NCI-H128 (cell line): ENCODE measurements around the gene KRT31.
"Not testable (repeated sequence)": the region's sequence is repeated elsewhere in the genome, so short reads cannot be mapped to it uniquely, and the experiment has no call there.

Experiments
- DNase-seq: peaks from one replicate; lab custom pipeline; 2025; ENCODE audit not compliant: unreplicated experiment; lab: John Stamatoyannopoulos, UW

The KRT31 gene

DNA sequence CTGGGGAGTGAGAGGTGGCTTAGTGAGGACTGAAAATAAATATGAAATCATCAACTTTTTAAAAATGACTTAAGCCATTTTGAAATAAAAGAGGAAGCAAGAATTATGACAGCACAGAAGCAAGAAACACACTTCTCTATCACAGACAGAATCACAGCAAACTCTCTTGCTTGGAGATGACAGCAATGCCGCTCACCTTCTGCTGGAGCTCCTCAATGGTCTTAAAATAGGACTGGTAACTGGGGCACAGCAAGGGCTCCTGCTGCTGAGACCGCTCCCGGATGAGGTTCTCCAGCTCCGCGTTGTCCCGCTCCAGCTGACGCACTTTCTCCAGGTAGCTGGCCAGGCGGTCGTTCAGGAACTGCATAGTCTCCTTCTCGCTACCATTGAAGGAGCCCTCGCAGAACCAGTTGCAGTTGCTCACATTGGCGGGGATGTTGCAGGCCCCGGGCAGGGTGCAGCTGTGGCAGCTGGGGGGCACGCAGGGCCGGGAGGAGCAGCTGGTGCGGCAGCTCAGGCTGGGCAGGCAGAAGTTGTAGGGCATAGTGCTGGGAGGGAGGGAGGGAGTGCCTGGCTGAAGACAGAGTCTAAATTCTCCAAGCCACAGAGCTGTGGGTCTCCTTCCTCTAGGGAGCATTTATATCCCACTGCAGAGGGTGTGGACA is at the start of gene KRT31:
KRT31 (minus strand) TSS at position 613 of the 665 bp plus-strand sequence; CDS start at position 544, 69 bp downstream.
- no peak for DNase-seq

DNA sequence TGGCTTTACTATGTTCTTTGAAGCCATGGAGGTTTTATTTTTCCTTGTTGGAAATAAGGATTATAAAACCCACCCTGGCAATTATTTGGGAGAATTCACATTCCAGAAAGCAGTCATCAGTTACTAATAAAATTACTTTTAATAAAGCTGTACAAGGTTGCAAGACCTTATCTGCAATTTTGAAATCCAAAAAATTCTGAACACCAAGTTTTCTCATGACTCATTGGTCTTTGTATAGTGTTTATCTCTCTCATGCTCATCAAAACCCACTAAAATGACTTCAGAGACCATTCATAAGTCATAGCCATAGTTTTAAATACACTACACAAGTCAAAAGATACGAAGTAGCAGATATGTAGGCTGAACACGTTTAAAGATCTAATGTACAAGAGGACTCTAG is 49.4 kb upstream of the KRT31 start:
- DNase-seq: no peak

DNA sequence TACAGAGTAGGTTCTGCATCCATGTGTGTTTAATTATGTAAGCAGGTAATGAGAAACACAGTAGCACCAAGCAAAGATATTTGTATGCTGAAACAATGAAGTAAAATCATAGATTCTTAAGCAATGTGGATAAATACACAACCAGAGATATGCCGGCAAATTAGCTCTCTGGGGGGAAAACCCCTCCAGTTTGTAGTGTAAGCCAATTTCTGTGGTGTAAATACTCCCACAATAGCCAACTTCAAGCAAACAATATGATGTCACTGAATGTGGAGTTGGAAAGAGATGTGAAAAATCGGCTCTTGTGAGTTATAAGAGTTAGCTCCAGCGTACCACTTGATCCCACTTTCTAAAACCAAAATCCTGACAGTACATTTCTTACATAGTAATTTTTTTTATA is 47.2 kb upstream of the KRT31 start:
- DNase-seq: no peak

GRCh38 chr17:41444186-41444585 is 46.8 kb upstream of the KRT31 start:
- no peak for DNase-seq

DNA sequence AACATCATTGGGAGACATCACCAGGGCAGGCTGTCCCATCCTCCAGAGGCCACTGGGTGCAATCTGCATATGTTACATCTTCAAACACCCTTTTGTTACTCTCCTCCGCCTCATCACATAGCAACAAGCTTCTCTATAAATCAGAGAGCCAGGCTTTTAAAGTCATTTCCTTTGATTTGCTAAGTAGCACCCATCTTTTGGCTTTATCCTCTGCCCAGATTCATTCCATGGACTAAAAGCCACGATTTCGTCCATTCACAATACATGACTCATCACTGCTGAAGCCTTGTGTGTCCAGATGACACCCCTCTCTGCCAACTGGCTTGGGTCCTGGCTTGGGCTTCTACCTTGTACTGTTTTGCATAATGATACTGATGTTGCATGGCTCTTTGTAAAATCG is 45.3 kb upstream of the KRT31 start:
- no peak for DNase-seq

DNA sequence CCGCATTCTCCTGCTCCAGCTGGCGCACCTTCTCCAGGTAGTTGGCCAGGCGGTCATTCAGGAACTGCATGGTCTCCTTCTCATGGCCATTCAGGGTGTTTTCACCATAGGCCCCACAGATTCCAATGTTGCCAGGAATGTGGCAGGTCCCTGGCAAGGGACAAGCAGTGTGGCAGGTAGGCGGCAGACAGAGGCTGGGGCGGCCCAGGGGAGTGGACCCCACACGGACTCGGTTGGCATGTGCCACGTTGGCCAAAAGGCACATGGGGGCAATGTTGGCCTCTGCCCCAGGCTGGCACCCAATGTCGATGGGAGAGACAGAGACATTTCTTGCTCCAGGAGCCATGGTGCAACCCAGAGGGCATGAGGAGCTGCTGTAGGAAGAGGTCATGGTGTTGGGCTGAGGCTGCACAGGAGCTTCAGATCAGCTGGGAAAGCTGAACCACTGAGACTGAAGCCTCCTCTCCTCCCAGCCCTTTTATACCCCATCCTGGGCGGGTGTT is 43.2 kb upstream of the KRT31 start, which contains the start of gene KRT38:
KRT38 (minus strand) TSS at position 453 of the 503 bp plus-strand sequence; CDS start at position 391, 62 bp downstream.
- DNase-seq: no peak

- DNase-seq: no peak
Observed at GRCh38 chr17:41439375-41439774, 42.0 kb upstream of the KRT31 start.

- DNase-seq: no peak
Observed at GRCh38 chr17:41437769-41438168, 40.4 kb upstream of the KRT31 start.

GRCh38 chr17:41437254-41437653 is 39.8 kb upstream of the KRT31 start:
- no peak for DNase-seq

- no peak for DNase-seq
Observed at GRCh38 chr17:41434415-41434814, 37.0 kb upstream of the KRT31 start.

DNA sequence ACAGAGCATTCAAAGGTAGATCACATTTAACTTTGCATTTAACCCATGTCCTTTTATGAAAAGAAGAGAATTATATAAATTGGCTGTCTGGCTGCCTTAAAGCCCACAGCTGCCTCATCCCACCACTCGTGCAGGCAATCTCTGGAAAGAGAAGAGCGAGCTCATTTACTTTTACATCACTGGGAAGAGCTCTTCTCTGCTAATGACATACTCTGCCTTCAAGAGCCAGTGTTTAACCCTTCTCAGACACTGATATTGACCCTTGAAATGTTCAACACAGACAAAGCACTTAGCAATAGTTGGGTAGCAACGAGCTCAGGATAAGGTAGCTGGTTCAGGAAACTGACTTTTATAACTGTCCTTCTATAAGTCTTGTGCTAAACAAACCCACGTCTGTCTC is 36.6 kb upstream of the KRT31 start:
- DNase-seq: no peak

DNA sequence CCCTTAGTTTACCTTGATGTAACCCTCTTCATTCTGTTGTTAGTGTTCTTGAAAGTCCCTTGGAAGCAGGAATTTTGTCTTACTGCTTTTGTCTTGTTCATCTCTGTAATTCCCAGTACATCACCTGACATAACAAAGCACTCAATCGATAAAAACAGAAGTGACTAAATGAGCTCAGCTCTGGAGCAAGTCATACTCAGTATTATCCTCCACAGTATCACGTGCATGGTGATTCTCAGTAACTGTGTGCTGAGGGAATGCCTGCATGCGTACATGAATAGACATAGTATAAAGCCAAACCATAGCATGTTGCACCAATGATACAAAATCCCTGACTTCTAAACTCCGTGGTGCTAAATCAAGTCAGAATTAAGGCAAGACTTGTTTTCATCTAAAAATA is 36.2 kb upstream of the KRT31 start:
- no peak for DNase-seq

GRCh38 chr17:41430376-41430775 is 33.0 kb upstream of the KRT31 start:
- not testable (repeated sequence) for DNase-seq

DNA sequence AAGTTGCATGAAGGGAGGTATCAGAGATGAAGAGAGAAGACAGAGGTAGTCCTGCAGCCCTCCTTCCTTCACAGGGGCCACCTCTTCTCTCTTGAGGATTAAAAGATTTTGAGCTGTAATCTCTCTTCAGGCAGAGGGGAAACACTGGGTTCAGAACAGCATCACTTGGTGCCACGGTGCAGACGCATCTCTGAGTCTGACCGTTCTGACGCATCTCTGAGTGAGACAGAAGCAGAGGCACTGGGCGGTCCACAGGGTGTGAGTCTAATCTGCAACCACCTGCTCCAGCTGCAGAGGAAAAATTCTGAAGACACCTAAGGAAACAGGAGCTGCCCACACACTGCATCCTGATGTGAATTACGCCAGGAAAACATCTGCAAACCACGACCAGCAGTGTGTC is 32.3 kb upstream of the KRT31 start:
- no peak for DNase-seq

DNA sequence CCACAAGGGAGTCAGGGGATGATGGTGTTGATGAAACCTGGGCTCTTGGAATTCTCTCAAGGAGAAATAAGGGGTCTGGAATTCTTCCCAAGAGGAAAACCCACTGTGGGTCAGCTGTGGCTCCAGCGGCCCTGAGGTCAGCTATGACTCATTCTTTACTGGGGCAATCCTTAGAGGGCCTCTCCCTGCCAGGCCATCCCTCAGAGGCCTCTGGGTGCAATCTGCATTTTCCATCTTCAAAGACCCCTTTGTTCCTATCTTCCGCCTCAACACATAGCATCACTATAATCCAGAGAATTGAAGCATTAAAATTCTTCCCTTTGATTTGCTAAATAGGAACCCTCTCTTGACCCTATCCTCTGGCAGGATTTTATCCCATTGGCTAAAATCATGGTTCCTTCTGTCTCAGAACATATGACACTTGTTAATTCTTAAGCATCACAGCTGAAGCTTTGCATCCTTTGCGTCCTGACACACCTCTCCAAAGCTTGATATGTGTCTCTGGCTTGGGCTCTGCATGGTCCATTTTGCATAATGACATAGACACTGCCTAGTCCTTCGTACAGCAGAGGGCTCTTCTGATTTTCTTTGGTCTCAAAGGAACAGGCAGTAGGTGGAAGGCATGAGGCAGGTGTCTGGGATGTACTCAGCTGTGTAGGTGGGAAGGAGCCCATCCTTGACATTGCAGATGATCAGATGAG is 31.3 kb upstream of the KRT31 start:
- no peak for DNase-seq

GRCh38 chr17:41424111-41424635 is 26.8 kb upstream of the KRT31 start, which contains the start of gene KRT37:
KRT37 (minus strand) TSS chr17:41424585; CDS start chr17:41424523, 62 bp downstream.
- DNase-seq: no peak

- not testable (repeated sequence) for DNase-seq
Observed at GRCh38 chr17:41422586-41422985, 25.2 kb upstream of the KRT31 start.

GRCh38 chr17:41421617-41422016 is 24.2 kb upstream of the KRT31 start:
- DNase-seq: no peak

DNA sequence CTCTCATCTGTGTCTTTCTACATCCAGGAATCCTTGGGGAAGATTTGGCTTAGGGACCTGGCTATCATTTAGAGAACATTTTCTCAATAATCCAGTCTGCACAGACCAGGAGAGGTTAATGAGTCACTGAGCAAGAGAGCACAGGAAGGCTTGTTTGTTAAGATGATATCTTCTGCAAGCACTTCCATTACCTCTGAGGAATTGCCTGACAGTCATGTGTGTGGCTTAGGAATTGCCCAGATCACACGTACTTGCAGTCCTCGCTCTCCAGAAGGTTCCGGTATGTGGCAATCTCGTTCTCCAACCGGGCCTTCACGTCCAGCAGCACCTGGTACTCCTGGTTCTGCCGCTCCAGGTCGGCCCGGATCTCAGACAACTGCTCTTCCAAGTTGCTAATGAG is 23.7 kb upstream of the KRT31 start:
- no peak for DNase-seq

GRCh38 chr17:41420134-41420533 is 22.7 kb upstream of the KRT31 start:
- no peak for DNase-seq

DNA sequence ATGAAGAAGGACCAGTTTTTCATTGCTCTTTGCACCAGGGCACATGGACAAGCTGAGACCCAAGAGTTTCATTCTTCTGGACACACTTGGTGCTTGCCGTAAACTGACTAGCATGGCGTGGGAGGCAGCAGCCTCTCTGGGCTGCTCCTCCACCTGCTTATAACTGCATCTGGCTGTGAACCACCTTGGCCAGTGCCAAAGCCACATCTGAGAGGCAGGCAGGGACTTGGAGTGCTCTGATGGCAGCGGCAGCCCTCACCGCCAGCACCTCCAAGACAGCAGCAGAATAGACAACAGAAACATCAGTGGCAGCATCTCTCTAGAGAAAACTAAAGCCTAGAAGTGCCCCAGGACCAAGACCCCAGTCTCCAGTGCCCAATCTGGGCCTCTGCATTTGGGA is 22.3 kb upstream of the KRT31 start:
- no peak for DNase-seq
